GM10847 (cell line): ENCODE measurements around the gene XPO5.
A peak's percentile ranks its signal among the peaks of the same experiment; 100 is the strongest.

Experiments
- POLR2A ChIP-seq: IDR thresholded peaks from 2 replicates; pipeline ENCODE4 v1.6.1; 2011; ENCODE audit not compliant: insufficient read length; ENCODE audit errors: extremely low read depth

XPO5 gene

GRCh38 chr6:43575772-43576551 is at the start of gene XPO5, which contains the start of gene POLH:
XPO5 (minus strand) TSS chr6:43576038; CDS start chr6:43575864, 174 bp downstream.
POLH (plus strand) TSS chr6:43576185; CDS start chr6:43582320, 6,135 bp downstream.
- peak; percentile 99 for TF ChIP-seq POLR2A

- no peak for TF ChIP-seq POLR2A
Observed at GRCh38 chr6:43625393-43625992, 49.7 kb upstream of the XPO5 start.

- TF ChIP-seq POLR2A, result no peak
Observed at GRCh38 chr6:43624786-43625288, 49.0 kb upstream of the XPO5 start.

DNA sequence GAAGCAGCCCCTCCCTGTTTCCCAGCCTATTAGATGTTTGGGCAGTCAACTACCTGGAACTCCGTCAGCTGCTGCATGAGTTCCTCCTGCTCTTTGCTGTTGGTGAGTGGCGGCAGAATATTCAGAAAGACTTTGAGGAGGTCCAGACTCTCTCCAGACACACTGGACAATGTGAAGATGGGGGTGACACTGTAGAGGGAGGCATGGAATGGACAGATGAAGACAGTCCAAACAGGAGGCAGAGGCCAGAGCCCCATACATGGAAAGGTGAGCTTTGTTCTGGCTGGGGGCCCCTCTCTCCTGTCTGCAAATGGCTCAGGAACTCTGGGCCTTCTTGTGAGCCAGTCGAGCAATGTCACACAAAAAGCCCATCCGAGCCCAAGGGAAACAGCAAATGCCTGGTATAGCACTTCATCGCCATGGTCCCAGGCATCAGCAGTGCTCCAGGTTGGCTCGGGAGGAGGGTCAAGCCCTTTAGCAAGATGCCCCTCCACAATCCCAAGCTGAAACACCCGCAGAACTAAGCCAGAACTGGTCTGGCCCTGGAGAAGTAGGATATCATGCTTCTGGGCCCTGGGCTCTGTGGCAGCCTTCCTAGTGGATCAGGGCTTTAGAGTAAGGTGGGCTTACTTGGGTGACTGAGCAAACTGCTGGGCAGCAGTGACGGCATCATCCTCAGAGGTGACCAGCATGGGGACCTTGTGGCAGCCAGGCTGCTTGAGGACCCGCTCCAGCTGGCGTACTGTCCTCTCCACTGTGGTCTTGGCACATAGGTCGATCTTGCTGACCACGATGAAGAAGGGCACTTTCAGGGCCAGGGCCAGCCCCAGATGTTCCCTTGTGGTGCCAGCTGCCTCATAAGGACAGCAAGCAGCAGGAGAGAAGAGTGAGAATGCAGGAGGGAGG is 48.3 kb upstream of the XPO5 start:
- TF ChIP-seq POLR2A, result no peak

- TF ChIP-seq POLR2A, result no peak
Observed at GRCh38 chr6:43622541-43622940, 46.7 kb upstream of the XPO5 start.

DNA sequence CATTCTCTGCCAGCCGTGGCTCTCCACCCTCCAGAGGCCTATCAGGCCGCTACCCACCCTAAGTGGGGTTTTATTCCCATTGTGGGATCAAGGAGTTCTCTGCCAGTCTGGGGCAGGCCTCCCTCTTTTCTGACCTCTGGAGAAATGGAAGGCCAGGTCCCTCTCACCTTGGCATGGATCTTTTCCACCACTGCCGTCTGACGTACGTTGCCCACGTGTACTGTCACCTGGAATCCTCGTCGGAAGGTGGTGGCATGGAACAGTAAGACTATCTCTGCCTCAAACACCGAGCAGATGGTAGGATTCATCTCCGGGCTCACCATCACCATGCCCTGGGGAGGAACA is 46.0 kb upstream of the XPO5 start:
- no peak for TF ChIP-seq POLR2A

GRCh38 chr6:43621078-43621835 is 45.4 kb upstream of the XPO5 start:
- TF ChIP-seq POLR2A, result no peak

DNA sequence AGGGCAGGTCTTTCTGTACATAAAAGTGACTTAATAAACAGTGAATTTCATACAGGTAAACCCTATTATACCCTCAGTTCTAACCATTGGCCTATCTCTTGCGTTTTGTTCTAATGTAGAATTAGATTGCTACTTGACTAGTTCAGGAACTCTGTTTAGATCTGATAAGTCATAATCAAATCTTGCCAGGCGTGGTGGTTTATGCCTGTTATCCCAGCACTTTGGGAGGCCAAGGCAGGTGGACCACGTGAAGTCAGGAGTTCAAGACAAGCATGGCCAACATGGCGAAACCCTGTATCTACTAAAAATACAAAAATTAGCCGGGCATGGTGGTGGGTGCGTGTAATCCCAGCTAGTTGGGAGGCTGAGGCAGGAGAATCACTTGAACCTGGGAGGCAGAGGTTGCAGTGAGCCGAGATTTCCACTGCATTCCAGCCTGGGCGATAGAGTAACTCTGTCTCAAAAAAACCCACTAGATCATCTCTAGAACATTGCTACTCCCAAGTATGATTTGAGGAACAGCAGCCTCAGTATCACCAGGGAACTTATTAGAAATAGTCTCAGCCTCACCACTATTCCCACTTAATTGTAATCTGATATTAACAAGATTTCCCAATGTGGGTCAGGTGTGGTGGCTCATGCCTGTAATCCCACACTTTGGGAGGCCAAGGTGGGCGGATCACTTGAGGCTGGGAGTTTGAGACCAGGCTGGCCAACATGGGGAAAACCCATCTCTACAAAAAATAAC is 41.1 kb upstream of the XPO5 start:
- TF ChIP-seq POLR2A, result no peak

DNA sequence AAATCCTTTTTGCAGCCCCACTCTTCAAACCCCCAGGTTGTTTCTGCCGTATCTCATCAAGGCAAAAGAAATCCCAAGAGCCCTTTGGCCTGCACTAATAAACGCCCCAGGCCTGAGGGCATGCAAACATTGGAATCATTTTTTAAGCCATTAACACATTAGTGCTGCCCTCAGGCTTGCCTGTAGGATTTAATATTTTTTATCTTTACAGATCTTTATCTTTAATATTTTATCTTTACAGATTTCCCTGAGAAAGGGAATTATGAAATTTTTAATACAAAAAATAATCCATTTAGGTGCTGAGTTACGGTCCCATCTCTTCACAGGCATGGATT is 38.5 kb upstream of the XPO5 start:
- TF ChIP-seq POLR2A, result no peak

GRCh38 chr6:43613721-43614395 is 38.0 kb upstream of the XPO5 start:
- no peak for TF ChIP-seq POLR2A

DNA sequence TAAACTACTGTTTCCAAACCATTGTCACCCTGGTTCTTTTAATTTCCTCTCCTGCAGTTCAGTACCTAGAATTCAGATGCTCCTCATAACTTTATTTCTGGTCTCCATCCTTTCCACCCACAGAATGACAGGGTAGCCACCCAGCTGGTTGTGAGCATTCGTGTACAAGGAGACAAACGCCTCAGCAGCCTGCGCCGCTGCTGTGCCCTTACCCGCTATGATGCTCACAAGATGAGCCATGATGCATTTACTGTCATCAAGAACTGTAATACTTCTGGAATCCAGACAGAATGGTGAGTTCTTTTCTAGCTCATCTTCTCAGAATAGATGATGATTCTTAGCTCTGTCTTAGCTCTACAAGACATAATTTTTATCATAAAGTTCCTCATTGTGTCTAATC is 34.6 kb upstream of the XPO5 start:
- no peak for TF ChIP-seq POLR2A

GRCh38 chr6:43609402-43609801 is 33.6 kb upstream of the XPO5 start:
- no peak for TF ChIP-seq POLR2A

DNA sequence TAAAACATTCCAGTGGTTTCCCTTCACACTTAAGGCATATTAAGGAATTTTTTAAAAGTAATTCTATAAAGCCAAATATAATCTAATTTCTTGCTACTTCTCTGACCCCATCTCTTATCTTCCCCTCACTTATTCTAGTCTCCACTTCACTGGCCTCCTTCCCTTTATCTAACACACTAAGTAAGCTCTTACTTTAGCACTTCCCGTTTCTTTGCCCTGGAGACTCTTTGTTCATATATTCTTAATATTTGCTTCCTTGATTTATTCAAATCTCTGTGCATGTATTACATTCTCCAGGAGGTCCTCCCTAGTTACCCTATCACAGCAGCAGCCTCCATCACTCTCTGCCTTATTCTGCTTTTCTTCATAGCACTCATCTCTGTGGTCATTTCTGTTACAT is 33.0 kb upstream of the XPO5 start:
- TF ChIP-seq POLR2A, result no peak

GRCh38 chr6:43608310-43608763 is 32.5 kb upstream of the XPO5 start:
- TF ChIP-seq POLR2A, result no peak
